Activated CD8-positive, alpha-beta T cell treated with anti-CD3 and anti-CD28 coated beads for 36 hours (primary cell): ENCODE results near the gene MED22. TPM values are rescaled to one million over a fixed set of nuclear protein-coding genes. Genes with fewer than 3 reads are reported as not detected.

Source experiments
- ATAC-seq: fragments of 200-7000 bp; cut with Tn5 transposase; one replicate; pipeline ENCODE4 v1.10.0; 2021; ENCODE audit warnings: mild to moderate bottlenecking, moderate library complexity
- CTCF ChIA-PET: fragments of 350-600 bp; sonication (Branson Sonifier 250); formaldehyde crosslinking; loops from one replicate; lab custom pipeline; 2021; ENCODE audit warnings: antibody characterized with exemption; lab: Charles Lee
- POLR2A ChIA-PET: fragments of 350-600 bp; sonication (Branson Sonifier 250); formaldehyde crosslinking; loops from one replicate; lab custom pipeline; 2021; ENCODE audit warnings: antibody characterized with exemption; lab: Charles Lee
- DNase-seq: peaks from one replicate; pipeline ENCODE4 v3.0.0-alpha.2; 2020
- H3K27ac Mint-ChIP-seq: one replicate; pipeline ENCODE4 v1.8.0; 2021; ENCODE audit warnings: mild to moderate bottlenecking, mixed read lengths
- H3K27me3 Mint-ChIP-seq: one replicate; pipeline ENCODE4 v1.8.0; 2021; ENCODE audit warnings: mixed read lengths
- H3K36me3 Mint-ChIP-seq: one replicate; pipeline ENCODE4 v1.8.0; 2021; ENCODE audit warnings: low read depth, mixed read lengths
- H3K4me1 Mint-ChIP-seq: one replicate; pipeline ENCODE4 v1.8.0; 2021; ENCODE audit warnings: low read depth, mixed read lengths
- H3K4me3 Mint-ChIP-seq: one replicate; pipeline ENCODE4 v1.8.0; 2021; ENCODE audit warnings: mild to moderate bottlenecking, moderate library complexity, mixed read lengths
- H3K9me3 Mint-ChIP-seq: one replicate; pipeline ENCODE4 v1.8.0; 2021; ENCODE audit warnings: mixed read lengths
- CTCF ChIP-seq: fragments of 200-600 bp; IDR thresholded peaks from one replicate; pipeline ENCODE4 v1.8.0; 2022; ENCODE audit warnings: antibody characterized with exemption, mild to moderate bottlenecking
- intact Hi-C: fragments of 100-400 bp; cut with micrococcal nuclease; formaldehyde crosslinking; loops from one replicate; pipeline ENCODE4 v1.10.0; 2022
- total RNA-seq, 2 experiments: library from RNA; stranded (reverse); gene quantifications; one replicate each; pipeline ENCODE4 v1.2.3, GENCODE V29; 2021

Gene MED22
- total RNA-seq, 2 experiments from 2014 or later: 23.4 to 29.0 TPM

DNA sequence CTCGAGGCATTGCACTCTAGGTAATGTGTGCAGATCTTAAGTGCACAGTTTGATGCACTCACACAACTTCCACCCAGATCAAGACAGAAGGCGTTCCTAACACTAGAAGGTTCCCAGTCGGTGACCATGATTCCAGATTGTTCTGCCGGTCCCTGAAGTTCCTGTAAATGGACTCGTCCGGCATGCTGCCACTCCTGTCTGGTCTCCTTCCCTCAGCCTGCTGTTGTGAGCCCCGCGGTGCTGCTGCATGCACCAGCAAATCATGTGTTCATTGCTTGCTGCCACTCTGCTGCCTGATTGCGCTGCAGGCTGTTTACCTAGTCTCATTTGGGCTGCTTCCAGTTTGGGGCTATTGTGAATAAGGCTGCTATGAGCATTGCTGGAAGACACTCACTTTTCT, 39.7 kb upstream of the MED22 start:
- ChIA-PET CTCF (interaction anchor here (1.7 kb wide), 1 partner anchor 365 kb away, joined by 4 read pairs; no protein-coding TSS in a partner anchor), POLR2A (no interaction called here)
- Mint-ChIP-seq H3K9me3 (no peaks in the 10 kb centered on the region), H3K27me3 (peaks cover 3% of the 10 kb centered on the region), H3K4me3 (no peak overlapping the region), H3K27ac (no peak overlapping the region), H3K36me3 (no peaks in the 10 kb centered on the region), H3K4me1 (no peaks in the 10 kb centered on the region)
- TF ChIP-seq CTCF: no peak
- intact Hi-C loops: no loop called here
- no peak for ATAC-seq
- no peak for DNase-seq

DNA sequence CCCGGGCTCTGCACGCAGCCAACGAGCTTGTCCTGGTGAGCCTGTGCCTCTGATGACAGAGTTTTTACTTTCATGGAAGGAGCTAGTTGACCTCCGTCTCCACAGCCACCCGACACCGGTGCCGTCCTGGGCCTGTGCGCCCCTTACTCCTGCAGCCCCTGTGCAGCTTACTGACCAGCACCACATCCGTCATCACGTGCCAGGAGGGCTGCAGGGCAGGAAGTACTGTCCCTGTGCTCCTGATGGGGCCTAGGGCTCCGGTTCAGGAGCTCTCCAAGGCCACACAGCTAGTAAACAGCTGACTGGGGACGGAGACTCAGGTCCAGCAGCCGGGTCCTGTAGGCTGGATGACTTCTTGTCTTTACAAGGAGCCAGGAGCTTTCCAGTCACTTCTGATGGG, 38.4 kb upstream of the MED22 start:
- POLR2A ChIA-PET: interaction anchor here (0.7 to 1.5 kb wide), 3 partner anchors 8 to 12 kb away, joined by 3 read pairs; no protein-coding TSS in a partner anchor
- peaks cover 3% of the 10 kb centered on the region for H3K27me3 Mint-ChIP-seq
- ATAC-seq (no peak), DNase-seq (no peak)
- no peaks in the 10 kb centered on the region for H3K4me1 Mint-ChIP-seq
- CTCF ChIA-PET: no interaction called here
- intact Hi-C loops: no loop called here
- no peak overlapping the region for H3K27ac Mint-ChIP-seq
- no peaks in the 10 kb centered on the region for H3K9me3 Mint-ChIP-seq
- no peaks in the 10 kb centered on the region for H3K36me3 Mint-ChIP-seq
- TF ChIP-seq CTCF: no peak
- H3K4me3 Mint-ChIP-seq: no peak overlapping the region

DNA sequence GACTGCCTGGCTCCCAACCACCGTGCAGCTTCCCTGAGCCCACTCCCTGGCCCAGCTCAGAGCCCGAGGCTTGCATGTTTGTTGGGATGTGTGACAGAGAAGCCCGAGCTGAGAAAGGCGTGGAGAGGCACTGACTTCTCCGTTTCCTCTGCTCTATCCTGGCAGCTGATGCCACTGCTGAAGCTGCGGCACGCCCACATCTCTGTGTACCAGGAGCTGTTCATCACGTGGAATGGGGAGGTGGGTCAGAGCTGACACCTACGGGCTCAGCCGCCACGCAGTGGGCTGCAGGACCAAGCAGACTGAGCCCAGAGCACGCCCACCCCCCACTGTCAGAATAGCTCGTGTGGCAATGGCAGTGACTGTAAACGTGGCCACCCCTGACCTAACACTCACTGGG, 37.5 kb upstream of the MED22 start:
- no peaks in the 10 kb centered on the region for H3K4me1 Mint-ChIP-seq
- no peak for ATAC-seq
- no peak overlapping the region for H3K4me3 Mint-ChIP-seq
- CTCF ChIA-PET: no interaction called here
- no peak for DNase-seq
- no peak for TF ChIP-seq CTCF
- POLR2A ChIA-PET: interaction anchor here (1.0 to 1.5 kb wide), 3 partner anchors 9 to 15 kb away, joined by 3 to 5 read pairs (median 4); partner anchors contain the start of gene STKLD1
- no peak overlapping the region for H3K27ac Mint-ChIP-seq
- H3K9me3 Mint-ChIP-seq: no peaks in the 10 kb centered on the region
- peaks cover 3% of the 10 kb centered on the region for H3K27me3 Mint-ChIP-seq
- H3K36me3 Mint-ChIP-seq: no peaks in the 10 kb centered on the region
- intact Hi-C loops: no loop called here

- no peak overlapping the region for H3K4me3 Mint-ChIP-seq
- H3K27ac Mint-ChIP-seq: no peak overlapping the region
- ChIA-PET POLR2A (interaction anchor here (1.0 to 1.5 kb wide), 3 partner anchors 8 to 14 kb away, joined by 3 to 5 read pairs (median 4); partner anchors contain the start of gene STKLD1), CTCF (no interaction called here)
- H3K9me3 Mint-ChIP-seq: no peaks in the 10 kb centered on the region
- H3K4me1 Mint-ChIP-seq: no peaks in the 10 kb centered on the region
- intact Hi-C loops: no loop called here
- H3K27me3 Mint-ChIP-seq: peaks cover 3% of the 10 kb centered on the region
- TF ChIP-seq CTCF: no peak
- ATAC-seq (no peak), DNase-seq (no peak)
- H3K36me3 Mint-ChIP-seq: no peaks in the 10 kb centered on the region
Measured at GRCh38 chr9:133384736-133385321, 36.9 kb upstream of the MED22 start.

DNA sequence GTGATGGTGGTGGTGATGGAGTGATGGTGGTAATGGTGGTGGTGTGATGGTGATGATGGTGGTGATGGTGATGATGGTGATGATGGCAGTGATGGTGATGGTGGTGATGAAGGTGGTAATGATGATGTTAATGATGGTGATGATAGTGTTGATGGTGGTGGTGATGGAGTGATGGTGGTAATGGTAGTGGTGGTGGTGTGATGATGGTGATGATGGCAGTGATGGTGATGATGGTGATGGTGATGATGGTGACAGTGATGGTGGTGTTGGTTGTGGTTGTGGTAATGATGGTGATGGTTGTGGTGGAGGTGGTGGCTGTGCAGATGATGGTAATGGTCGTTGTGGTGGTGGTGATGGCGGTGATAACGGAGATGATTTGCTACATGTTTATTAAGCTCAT, 35.5 kb upstream of the MED22 start:
- Mint-ChIP-seq H3K9me3 (no peaks in the 10 kb centered on the region), H3K4me3 (no peak overlapping the region), H3K36me3 (no peaks in the 10 kb centered on the region), H3K27ac (no peak overlapping the region), H3K4me1 (no peaks in the 10 kb centered on the region), H3K27me3 (no peaks in the 10 kb centered on the region)
- ATAC-seq (no peak), DNase-seq (no peak)
- TF ChIP-seq CTCF: no peak
- POLR2A ChIA-PET: no interaction called here
- intact Hi-C loops: no loop called here
- CTCF ChIA-PET: interaction anchor here (0.8 kb wide), 1 partner anchor 21 kb away, joined by 3 read pairs; no protein-coding TSS in a partner anchor
